DOHH2 (cell line): ENCODE results near the gene CST6.

Experiments used
- H3F3A ChIP-seq: fragments of 200-600 bp; sonication (generic), shearing (Covaris generic); 2 replicates; pipeline ENCODE4 v1.6.0; 2016; ENCODE audit warnings: antibody characterized with exemption, mild to moderate bottlenecking; ENCODE audit not compliant: control insufficient read depth, insufficient read depth
- H3K27ac ChIP-seq: fragments of 200-600 bp; sonication (generic); 2 replicates; pipeline ENCODE4 v1.5.1; 2014; ENCODE audit warnings: low read depth, mild to moderate bottlenecking, low read length, moderate library complexity
- H3K27me3 ChIP-seq: fragments of 200-600 bp; sonication (generic); 2 replicates; pipeline ENCODE4 v1.6.1; 2014; ENCODE audit warnings: mild to moderate bottlenecking, low read length, mixed read lengths; ENCODE audit not compliant: control insufficient read depth
- H3K36me3 ChIP-seq: fragments of 200-600 bp; sonication (generic); 2 replicates; pipeline ENCODE4 v1.6.1; 2014; ENCODE audit warnings: mild to moderate bottlenecking, low read length, moderate library complexity, mixed read lengths; ENCODE audit not compliant: control insufficient read depth
- H3K4me1 ChIP-seq: fragments of 200-600 bp; sonication (generic); 2 replicates; pipeline ENCODE4 v1.6.1; 2014; ENCODE audit warnings: mild to moderate bottlenecking, low read length, mixed read lengths; ENCODE audit not compliant: control insufficient read depth
- H3K4me2 ChIP-seq: fragments of 200-600 bp; sonication (generic); 2 replicates; pipeline ENCODE4 v1.6.0; 2014; ENCODE audit warnings: mild to moderate bottlenecking, low read length, moderate library complexity
- H3K4me3 ChIP-seq: fragments of 200-600 bp; sonication (generic); 2 replicates; pipeline ENCODE4 v1.5.1; 2014; ENCODE audit warnings: mild to moderate bottlenecking, low read length, mixed read lengths
- H3K79me2 ChIP-seq: fragments of 200-600 bp; sonication (generic); 2 replicates; pipeline ENCODE4 v1.6.1; 2014; ENCODE audit warnings: mild to moderate bottlenecking, low read length, mixed read lengths; ENCODE audit not compliant: control insufficient read depth
- H3K9me2 ChIP-seq: fragments of 200-600 bp; sonication (generic); replicated peaks from 2 replicates; pipeline ENCODE4 v1.6.1; 2014; ENCODE audit warnings: mild to moderate bottlenecking, low read length, mixed read lengths; ENCODE audit not compliant: control insufficient read depth
- H3K9me3 ChIP-seq: fragments of 200-600 bp; sonication (generic); 2 replicates; pipeline ENCODE4 v1.6.1; 2014; ENCODE audit warnings: antibody characterized with exemption, low read length, mixed read lengths; ENCODE audit not compliant: control insufficient read depth, insufficient read depth
- H4K20me1 ChIP-seq: fragments of 200-600 bp; sonication (generic); 2 replicates; pipeline ENCODE4 v1.6.0; 2014; ENCODE audit warnings: low read depth, mild to moderate bottlenecking, antibody characterized with exemption, low read length, moderate library complexity; ENCODE audit not compliant: control insufficient read depth, insufficient read depth
- CTCF ChIP-seq: fragments of 200-600 bp; sonication (generic); IDR thresholded peaks from one replicate; pipeline ENCODE4 v1.5.1; 2014; ENCODE audit warnings: antibody characterized with exemption, mild to moderate bottlenecking, low read depth, low read length; ENCODE audit not compliant: poor library complexity, severe bottlenecking
- EZH2phosphoT487 ChIP-seq: fragments of 200-600 bp; sonication (generic); IDR thresholded peaks from 2 replicates; pipeline ENCODE4 v1.6.1; 2017; ENCODE audit warnings: borderline replicate concordance, mild to moderate bottlenecking, antibody characterized with exemption, low read length, moderate library complexity, mixed read lengths

Gene CST6

GRCh38 chr11:65976216-65977176, 35.3 kb upstream of the CST6 start:
- Histone ChIP-seq H4K20me1 (no peaks in the 10 kb centered on the region; the same call in 1 of the 2 replicates), H3K4me2 (no peak overlapping the region), H3K4me3 (no peak overlapping the region), H3K36me3 (peaks cover 39% of the 10 kb centered on the region), H3K4me1 (no peaks in the 10 kb centered on the region), H3K27ac (no peak overlapping the region), H3K9me2 (no peaks in the 10 kb centered on the region), H3F3A (no peaks in the 10 kb centered on the region), H3K9me3 (no peaks in the 10 kb centered on the region), H3K79me2 (no peaks in the 10 kb centered on the region), H3K27me3 (no peaks in the 10 kb centered on the region)
- no peak for TF ChIP-seq EZH2phosphoT487
- no peak for TF ChIP-seq CTCF

- Histone ChIP-seq H3K4me3 (no peak overlapping the region), H3F3A (no peaks in the 10 kb centered on the region), H3K9me3 (no peaks in the 10 kb centered on the region), H3K27ac (no peak overlapping the region), H3K27me3 (no peaks in the 10 kb centered on the region), H3K4me2 (no peak overlapping the region), H3K79me2 (no peaks in the 10 kb centered on the region), H4K20me1 (no peaks in the 10 kb centered on the region; the same call in 1 of the 2 replicates), H3K9me2 (no peaks in the 10 kb centered on the region), H3K4me1 (no peaks in the 10 kb centered on the region), H3K36me3 (peaks cover 31% of the 10 kb centered on the region)
- TF ChIP-seq EZH2phosphoT487 = no peak
- no peak for TF ChIP-seq CTCF
Measured at GRCh38 chr11:65977621-65978390, 34.0 kb upstream of the CST6 start.

- no peaks in the 10 kb centered on the region for H3F3A ChIP-seq
- no peak overlapping the region for H3K4me2 ChIP-seq
- H3K4me1 ChIP-seq = no peaks in the 10 kb centered on the region
- no peaks in the 10 kb centered on the region for H3K9me3 ChIP-seq
- no peaks in the 10 kb centered on the region for H3K9me2 ChIP-seq
- H3K4me3 ChIP-seq = no peak overlapping the region
- no peaks in the 10 kb centered on the region for H3K27me3 ChIP-seq
- H3K79me2 ChIP-seq = no peaks in the 10 kb centered on the region
- no peak overlapping the region for H3K27ac ChIP-seq
- no peaks in the 10 kb centered on the region; the same call in 1 of the 2 replicates for H4K20me1 ChIP-seq
- peaks cover 24% of the 10 kb centered on the region for H3K36me3 ChIP-seq
- no peak for TF ChIP-seq CTCF
- TF ChIP-seq EZH2phosphoT487 = no peak
Measured at GRCh38 chr11:65978391-65979238, 33.2 kb upstream of the CST6 start.
